A549 (cell line): ENCODE results near the gene GAB1. TPM values are rescaled to one million over a fixed set of nuclear protein-coding genes. Genes with fewer than 3 reads are reported as not detected.

Source experiments
- ATAC-seq, 2 experiments: fragments of 200-7000 bp in 1 of 2; fragments of >200 bp in 1 of 2; cut with Nextera tagmentation in 1 of 2; cut with Tn5 transposase in 1 of 2; 3 replicates each; pipeline versions ENCODE4 v1.8.0 to v1.9.1; 2018 to 2020; ENCODE audit warnings: mild to moderate bottlenecking in 1 of 2, moderate library complexity in 1 of 2
- CTCF ChIA-PET: fragments of 300-600 bp; sonication (Branson Sonifier 250); formaldehyde crosslinking; extraction: SDS; loops from one replicate; lab custom pipeline; 2021; ENCODE audit warnings: antibody characterized with exemption, inconsistent platforms; lab: Yijun Ruan, JAX
- POLR2A ChIA-PET: fragments of 350-600 bp; formaldehyde crosslinking; extraction: SDS; loops from one replicate; lab custom pipeline; 2021; ENCODE audit warnings: antibody characterized with exemption, inconsistent platforms; lab: Yijun Ruan, JAX
- DNase-seq, 2 experiments: peaks; one replicate each; pipeline versions ENCODE4 v3.0.0 to v3.0.0-alpha.2; 2011 to 2016; ENCODE audit warnings: low read depth in 1 of 2, low spot score in 1 of 2
- FAIRE-seq: peaks from 2 replicates; lab custom pipeline; 2011; peaks lifted over from hg19 to GRCh38; lab: Jason Lieb, UNC
- H3K27ac ChIP-seq, 2 experiments: fragments of >200 bp; sonication (Bioruptor Twin); formaldehyde crosslinking; 3 replicates each; pipeline ENCODE4 v1.5.1; 2016 to 2017
- H3K4me1 ChIP-seq: fragments of >200 bp; sonication (Bioruptor Twin); formaldehyde crosslinking; 3 replicates; pipeline ENCODE4 v1.6.1; 2016
- H3K4me2 ChIP-seq: fragments of >200 bp; sonication (Bioruptor Twin); formaldehyde crosslinking; 3 replicates; pipeline ENCODE4 v1.6.1; 2016
- H3K4me3 ChIP-seq: fragments of >200 bp; sonication (Bioruptor Twin); formaldehyde crosslinking; 3 replicates; pipeline ENCODE4 v1.5.1; 2016
- H3K9me3 ChIP-seq: fragments of >200 bp; sonication (Bioruptor Twin); formaldehyde crosslinking; 3 replicates; pipeline ENCODE4 v1.6.1; 2016
- CHD2 ChIP-seq: fragments of 150-350 bp; IDR thresholded peaks from 2 replicates; pipeline ENCODE4 v1.6.1; 2014; ENCODE audit warnings: low read length; ENCODE audit not compliant: partially characterized antibody
- EHMT2 ChIP-seq: fragments of 200-600 bp; sonication (generic); IDR thresholded peaks from 2 replicates; pipeline ENCODE4 v1.6.1; 2016; ENCODE audit warnings: antibody characterized with exemption, low read depth, mild to moderate bottlenecking, moderate library complexity
- EP300 ChIP-seq, 2 experiments: fragments of >200 bp; sonication (Bioruptor Twin); formaldehyde crosslinking; IDR thresholded peaks; 2 replicates in 1 of 2; 3 replicates in 1 of 2; pipeline ENCODE4 v1.6.1; 2016 to 2017
- ESRRA ChIP-seq: fragments of 150-350 bp; IDR thresholded peaks from 2 replicates; pipeline ENCODE4 v1.6.1; 2014; ENCODE audit warnings: mild to moderate bottlenecking, low read length, borderline replicate concordance
- FOSL2 ChIP-seq, 2 experiments: fragments of 450-650 bp in 1 of 2; fragments of >200 bp in 1 of 2; sonication (Bioruptor Twin) in 1 of 2; formaldehyde crosslinking; IDR thresholded peaks; 2 replicates each; pipeline versions ENCODE4 v1.5.0 to v1.6.1; 2016 to 2020; ENCODE audit warnings: mild to moderate bottlenecking in 1 of 2, moderate library complexity in 1 of 2
- HDAC2 ChIP-seq: fragments of 200-600 bp; sonication (generic); IDR thresholded peaks from 2 replicates; pipeline ENCODE4 v1.6.1; 2016
- HES2 ChIP-seq: fragments of >200 bp; sonication (Bioruptor Twin); formaldehyde crosslinking; IDR thresholded peaks from 2 replicates; pipeline ENCODE4 v1.6.1; 2016
- HEYL ChIP-seq: fragments of 250-450 bp; sonication (Bioruptor Pico); IDR thresholded peaks from 2 replicates; pipeline ENCODE4 v1.8.0; 2021; ENCODE audit warnings: mild to moderate bottlenecking, moderate library complexity
- HMGXB4 ChIP-seq: fragments of 250-450 bp; sonication (Bioruptor Pico); IDR thresholded peaks from 2 replicates; pipeline ENCODE4 v1.5.0; 2021; ENCODE audit warnings: mild to moderate bottlenecking, moderate library complexity, borderline replicate concordance
- JUN ChIP-seq, 2 experiments: fragments of >200 bp; sonication (Bioruptor Twin); formaldehyde crosslinking; IDR thresholded peaks; 2 replicates in 1 of 2; 3 replicates in 1 of 2; pipeline ENCODE4 v1.6.1; 2016 to 2017
- JUNB ChIP-seq: fragments of >200 bp; sonication (Bioruptor Twin); formaldehyde crosslinking; IDR thresholded peaks from 2 replicates; pipeline ENCODE4 v1.6.1; 2016
- KDM5A ChIP-seq: fragments of 200-600 bp; sonication (generic); IDR thresholded peaks from 2 replicates; pipeline ENCODE4 v1.6.1; 2016; ENCODE audit warnings: antibody characterized with exemption, mild to moderate bottlenecking
- MAZ ChIP-seq: fragments of 150-350 bp; IDR thresholded peaks from 2 replicates; pipeline ENCODE4 v1.6.1; 2014; ENCODE audit warnings: antibody characterized with exemption, low read depth, low read length, borderline replicate concordance
- MYC ChIP-seq: IDR thresholded peaks from 2 replicates; pipeline ENCODE4 v1.6.1; 2012; ENCODE audit warnings: mild to moderate bottlenecking, inconsistent platforms, low read length, improper control_type of control experiment, borderline replicate concordance
- NFE2L2 ChIP-seq: fragments of 150-350 bp; conservative IDR thresholded peaks from 2 replicates; pipeline ENCODE4 v1.6.1; 2014; ENCODE audit warnings: low read length
- NR3C1 ChIP-seq: fragments of >200 bp; sonication (Bioruptor Twin); formaldehyde crosslinking; IDR thresholded peaks from 3 replicates; pipeline ENCODE4 v1.6.1; 2017
- POLR2A ChIP-seq: IDR thresholded peaks from 2 replicates; pipeline ENCODE4 v1.6.1; 2012; ENCODE audit warnings: mild to moderate bottlenecking, low read length
- RAD21 ChIP-seq, 2 experiments: fragments of >200 bp in 1 of 2; sonication (Bioruptor Twin) in 1 of 2; formaldehyde crosslinking in 1 of 2; IDR thresholded peaks in 1 of 2; conservative IDR thresholded peaks in 1 of 2; 2 replicates in 1 of 2; 3 replicates in 1 of 2; pipeline ENCODE4 v1.6.1; 2012 to 2018; ENCODE audit warnings: inconsistent platforms in 1 of 2
- RCOR1 ChIP-seq: fragments of 150-350 bp; IDR thresholded peaks from 2 replicates; pipeline ENCODE4 v1.6.1; 2014; ENCODE audit warnings: antibody characterized with exemption, low read length, low read depth
- REST ChIP-seq: fragments of 200-600 bp; sonication (generic); IDR thresholded peaks from 2 replicates; pipeline ENCODE4 v1.6.1; 2016; ENCODE audit warnings: antibody characterized with exemption, mild to moderate bottlenecking, moderate library complexity
- RFX5 ChIP-seq: fragments of 450-650 bp; IDR thresholded peaks from 2 replicates; pipeline ENCODE4 v1.7.1; 2014; ENCODE audit warnings: antibody characterized with exemption, mild to moderate bottlenecking, moderate library complexity
- TFCP2L1 ChIP-seq: fragments of 250-450 bp; sonication (Bioruptor Pico); IDR thresholded peaks from 2 replicates; pipeline ENCODE4 v1.5.0; 2021; ENCODE audit warnings: mild to moderate bottlenecking
- ZC3H11A ChIP-seq: fragments of 450-650 bp; IDR thresholded peaks from 2 replicates; pipeline ENCODE4 v1.6.1; 2014; ENCODE audit warnings: antibody characterized with exemption, mild to moderate bottlenecking
- ZFP36 ChIP-seq: fragments of 450-650 bp; IDR thresholded peaks from 2 replicates; pipeline ENCODE4 v1.6.1; 2014; ENCODE audit warnings: borderline replicate concordance; ENCODE audit not compliant: partially characterized antibody
- WGBS: methylation state at CpG from one replicate; pipeline ENCODE4 v1.1.6; 2017; ENCODE audit errors: missing lambda C conversion rate; 5-methylcytosine and 5-hydroxymethylcytosine counted together
- polyA plus RNA-seq, 4 experiments: library from polyadenylated mRNA; depleted of rRNA in 3 of 4; stranded (reverse); fragments of >200 nt; fragmentation: RNase III in 1 of 4; extraction: RNeasy Plus Mini Kit Qiagen cat#74134 plus additional on column Dnase treatment in 1 of 4; gene quantifications; 2 replicates in 3 of 4; 3 replicates in 1 of 4; pipeline ENCODE4 v1.2.3, GENCODE V29; 2011 to 2017

The GAB1 gene
- polyA plus RNA-seq, 2 of the 4 experiments (the other 2 are of a cell fraction): 2.3 to 3.6 TPM

- no peak for ATAC-seq
- TF ChIP-seq ESRRA: no peak
- TF ChIP-seq HDAC2: no peak
- TF ChIP-seq NR3C1: no peak
- H3K9me3 ChIP-seq: no peaks in the 10 kb centered on the region
- peaks cover 8% of the 10 kb centered on the region; the same call in 2 of the 3 replicates for H3K4me1 ChIP-seq
- ChIA-PET POLR2A (no interaction called here), CTCF (no interaction called here)
- H3K4me2 ChIP-seq: no peak overlapping the region
- no peak for DNase-seq
- no peak for FAIRE-seq
- H3K4me3 ChIP-seq: no peak overlapping the region
- no peak overlapping the region for H3K27ac ChIP-seq
- 73% methylated on average over 5 of the region's 5 CpGs for WGBS
Measured at GRCh38 chr4:143364063-143364462, 27.4 kb downstream of the GAB1 start.

- Histone ChIP-seq H3K4me1 (no peaks in the 10 kb centered on the region), H3K4me3 (no peak overlapping the region), H3K27ac (no peak overlapping the region), H3K9me3 (no peaks in the 10 kb centered on the region), H3K4me2 (no peak overlapping the region)
- CTCF ChIA-PET: no interaction called here
- DNase-seq (no peak), FAIRE-seq (no peak), ATAC-seq (no peak)
- WGBS: 77% methylated on average over 5 of the region's 5 CpGs
- TF ChIP-seq ZC3H11A (no peak), MAZ (no peak), FOSL2 (IDR thresholded peaks at IDR 0.05) (no peak), FOSL2 (CRISPR knock-in tag; IDR thresholded peaks at IDR 0.05) (no peak), NFE2L2 (no peak), HMGXB4 (CRISPR knock-in tag) (no peak), TFCP2L1 (CRISPR knock-in tag) (no peak), POLR2A (no peak), MYC (no peak), NR3C1 (no peak), RCOR1 (no peak), KDM5A (no peak), RAD21 (conservative IDR thresholded peaks at IDR 0.05 in 1 of 2, IDR thresholded peaks at IDR 0.05 in 1 of 2) (no peak)
- POLR2A ChIA-PET: no interaction called here
Measured at GRCh38 chr4:143367863-143368262, 31.2 kb downstream of the GAB1 start.

GRCh38 chr4:143369552-143369951 lies 32.9 kb downstream of the GAB1 start:
- no peak for FAIRE-seq
- no peak overlapping the region for H3K4me3 ChIP-seq
- H3K4me2 ChIP-seq: no peak overlapping the region
- 78% methylated on average over 3 of the region's 3 CpGs for WGBS
- no peaks in the 10 kb centered on the region for H3K4me1 ChIP-seq
- TF ChIP-seq HES2 (no peak), HEYL (CRISPR knock-in tag) (no peak), CHD2 (no peak), JUNB (no peak), FOSL2 (IDR thresholded peaks at IDR 0.05) (no peak), FOSL2 (CRISPR knock-in tag; IDR thresholded peaks at IDR 0.05) (no peak), EP300 (IDR thresholded peaks at IDR 0.05) (no peak), TFCP2L1 (CRISPR knock-in tag) (no peak), RFX5 (no peak), JUN (IDR thresholded peaks at IDR 0.05) (no peak), EHMT2 (no peak), POLR2A (no peak), ZFP36 (no peak), REST (no peak)
- ATAC-seq: no peak
- POLR2A ChIA-PET: no interaction called here
- no peaks in the 10 kb centered on the region for H3K9me3 ChIP-seq
- DNase-seq: no peak
- H3K27ac ChIP-seq: no peak overlapping the region
- CTCF ChIA-PET: no interaction called here
